Psoas muscle (tissue), 8 donors: ENCODE measurements around the gene TEK. TPM values are rescaled to one million over a fixed set of nuclear protein-coding genes. Genes with fewer than 3 reads are reported as not detected.

ENCODE experiments used
- ATAC-seq, 4 donors: fragments of 200-7000 bp; cut with Tn5 transposase; one replicate each; pipeline ENCODE4 v1.9.1; 2020; ENCODE audit warnings: moderate library complexity in 3 of 4, mild to moderate bottlenecking in 2 of 4
- DNase-seq, 2 donors: peaks; one replicate each; pipeline ENCODE4 v3.0.0-alpha.2; 2020
- H3K27ac ChIP-seq: fragments of 200-600 bp; one replicate; pipeline ENCODE4 v1.8.0; 2022
- H3K27me3 ChIP-seq, 3 donors: fragments of 200-600 bp in 1 of 3; one replicate each; pipeline versions ENCODE4 v1.6.1 to v1.8.0; 2013 to 2022; ENCODE audit warnings: low read length in 2 of 3, mild to moderate bottlenecking in 2 of 3, moderate library complexity in 1 of 3; ENCODE audit not compliant: insufficient read depth in 3 of 3
- H3K36me3 ChIP-seq, 2 donors: fragments of 200-600 bp in 1 of 2; one replicate each; pipeline versions ENCODE4 v1.6.1 to v1.8.0; 2013 to 2022; ENCODE audit warnings: low read depth in 1 of 2, mild to moderate bottlenecking in 1 of 2, moderate library complexity in 1 of 2; ENCODE audit not compliant: insufficient read depth in 1 of 2
- H3K4me1 ChIP-seq: fragments of 200-600 bp; one replicate; pipeline ENCODE4 v1.8.0; 2022
- H3K4me3 ChIP-seq: fragments of 200-600 bp; one replicate; pipeline ENCODE4 v1.8.0; 2022; ENCODE audit warnings: mild to moderate bottlenecking
- H3K9me3 ChIP-seq: fragments of 200-600 bp; one replicate; pipeline ENCODE4 v1.8.0; 2022
- CTCF ChIP-seq: fragments of 200-600 bp; IDR thresholded peaks from one replicate; pipeline ENCODE4 v1.8.0; 2022; ENCODE audit warnings: antibody characterized with exemption
- WGBS, 3 donors: extraction: QIAGEN DNeasy Blood & Tissue Kit; methylation state at CpG; one replicate each; pipeline versions ENCODE4 v1.1.6 to v1.1.7; 2013; 5-methylcytosine and 5-hydroxymethylcytosine counted together
- intact Hi-C, 2 donors: fragments of 100-400 bp; cut with DNase I; formaldehyde crosslinking; loops; one replicate each; pipeline versions ENCODE4 v1.11.0 to v1.14.2; 2022
- polyA plus RNA-seq, 3 donors: library from polyadenylated mRNA; stranded (reverse); fragments of 200-250 nt; gene quantifications; one replicate each; pipeline ENCODE4 v1.2.3, GENCODE V29; 2013
- total RNA-seq, 4 donors: library from RNA; stranded (reverse); fragmentation: NEBNext Ultra II Directional in 2 of 4; extraction: Animal tissue kit (Norgen Biotek cat#: 25700) in 2 of 4; gene quantifications; one replicate each; pipeline versions ENCODE4 v1.2.1 to v1.2.4, GENCODE V29; 2021 to 2023
- donor health status: healthy with polysubstance abuse.
- donor health status: DM: no; HTN: no; CAD: no; lungs with moderate emphysema.
- donor health status: Bipolar disorder and iron deficiency.
- donor health status: healthy.
- donor health status: DM: yes; HTN: yes; CAD: no.
- donor health status: DM: no; HTN: no; CAD: no.
- donor health status: DM: no; HTN: no; CAD: no.
- donor health status: DM: yes; HTN: yes; CAD: no.

Gene TEK
- total and polyA plus RNA-seq, 7 donors = 4.6 to 14.5 (median 7.1) TPM

- Histone ChIP-seq H3K36me3 (no peaks in the 10 kb centered on the region), H3K4me3 (no peak overlapping the region), H3K4me1 (no peaks in the 10 kb centered on the region), H3K27ac (no peak overlapping the region), H3K27me3 (no peaks in the 10 kb centered on the region), H3K9me3 (no peaks in the 10 kb centered on the region)
- intact Hi-C loops = loop anchor here in 1 of 2 donors (2.0 kb wide), 1 partner anchor 35 kb away; no protein-coding TSS in a partner anchor
- DNase-seq = no peak
- TF ChIP-seq CTCF = no peak
- ATAC-seq = no peak
- 66 to 72% (median 71%) methylated on average over 4 of the region's 4 CpGs for WGBS, 3 donors
These were observed 34.9 kb upstream of the TEK start for GRCh38 chr9:27073841-27074728.

GRCh38 chr9:27078685-27079084, 30.3 kb upstream of the TEK start:
- Histone ChIP-seq H3K4me3 (no peak overlapping the region), H3K9me3 (no peaks in the 10 kb centered on the region), H3K27ac (no peak overlapping the region), H3K36me3 (no peaks in the 10 kb centered on the region), H3K4me1 (no peaks in the 10 kb centered on the region), H3K27me3 (no peaks in the 10 kb centered on the region)
- no peak for DNase-seq
- TF ChIP-seq CTCF = no peak
- no peak for ATAC-seq
- WGBS, 3 donors = 65 to 82% (median 77%) methylated on average over 1 of the region's 1 CpG
- intact Hi-C loops = no loop called here

- H3K36me3 ChIP-seq = no peaks in the 10 kb centered on the region
- H3K4me3 ChIP-seq = no peak overlapping the region
- intact Hi-C loops = no loop called here
- H3K27me3 ChIP-seq = no peaks in the 10 kb centered on the region
- WGBS, 3 donors = 82 to 92% (median 90%) methylated on average over 5 of the region's 5 CpGs
- H3K9me3 ChIP-seq = no peaks in the 10 kb centered on the region
- no peaks in the 10 kb centered on the region for H3K4me1 ChIP-seq
- no peak overlapping the region for H3K27ac ChIP-seq
- TF ChIP-seq CTCF = no peak
- ATAC-seq = no peak
- no peak for DNase-seq
These were observed 23.6 kb upstream of the TEK start for GRCh38 chr9:27085456-27085855.

- Histone ChIP-seq H3K4me3 (no peak overlapping the region), H3K36me3 (no peaks in the 10 kb centered on the region), H3K4me1 (no peaks in the 10 kb centered on the region), H3K27me3 (no peaks in the 10 kb centered on the region), H3K9me3 (no peaks in the 10 kb centered on the region), H3K27ac (no peak overlapping the region)
- TF ChIP-seq CTCF = no peak
- intact Hi-C loops = no loop called here
- WGBS, 3 donors = 81 to 82% (median 82%) methylated on average over 11 of the region's 11 CpGs
- DNase-seq = no peak
- no peak for ATAC-seq
These were observed 22.0 kb upstream of the TEK start for GRCh38 chr9:27086818-27087680.
